Upper lobe of right lung (tissue), 1 donor: ENCODE data around the gene PLK5. TPM values are rescaled to one million over a fixed set of nuclear protein-coding genes. Genes with fewer than 3 reads are reported as not detected.

Source experiments
- ATAC-seq: fragments of 200-7000 bp; cut with Tn5 transposase; one replicate; pipeline ENCODE4 v1.9.1; 2020; ENCODE audit warnings: mild to moderate bottlenecking, moderate library complexity
- DNase-seq: peaks from one replicate; pipeline ENCODE4 v3.0.0-alpha.2; 2020
- H3K27ac ChIP-seq: fragments of 200-600 bp; one replicate; pipeline ENCODE4 v1.8.0; 2022
- H3K27me3 ChIP-seq: fragments of 200-600 bp; one replicate; pipeline ENCODE4 v1.8.0; 2022; ENCODE audit warnings: mild to moderate bottlenecking
- H3K36me3 ChIP-seq: fragments of 200-600 bp; one replicate; pipeline ENCODE4 v1.8.0; 2022
- H3K4me1 ChIP-seq: fragments of 200-600 bp; one replicate; pipeline ENCODE4 v1.8.0; 2022
- H3K4me3 ChIP-seq: fragments of 200-600 bp; one replicate; pipeline ENCODE4 v1.8.0; 2022; ENCODE audit warnings: mild to moderate bottlenecking
- H3K9me3 ChIP-seq: fragments of 200-600 bp; one replicate; pipeline ENCODE4 v1.8.0; 2022
- CTCF ChIP-seq: fragments of 200-600 bp; IDR thresholded peaks from one replicate; pipeline ENCODE4 v1.8.0; 2022; ENCODE audit warnings: antibody characterized with exemption
- intact Hi-C: fragments of 100-400 bp; cut with DNase I; formaldehyde crosslinking; loops from one replicate; pipeline ENCODE4 v1.11.0; 2022
- total RNA-seq: library from RNA; stranded (reverse); fragmentation: NEBNext Ultra II Directional; extraction: Animal tissue kit (Norgen Biotek cat#: 25700); gene quantifications from one replicate; pipeline ENCODE4 v1.2.1, GENCODE V29; 2021
- donor health status: DM: no; HTN: yes; CAD: no; lungs with severe emphysema.

Gene PLK5
- total RNA-seq, 1 donor from 2014 or later: not detected

GRCh38 chr19:1563251-1563650, 39.4 kb downstream of the PLK5 start:
- Histone ChIP-seq H3K27me3 (no peaks in the 10 kb centered on the region), H3K4me3 (no peak overlapping the region), H3K4me1 (no peaks in the 10 kb centered on the region), H3K36me3 (no peaks in the 10 kb centered on the region), H3K27ac (no peak overlapping the region), H3K9me3 (no peaks in the 10 kb centered on the region)
- ATAC-seq: no peak
- no peak for TF ChIP-seq CTCF
- DNase-seq: no peak
- intact Hi-C loops: no loop called here

- ATAC-seq (peak; percentile 83), DNase-seq (peak; percentile 82)
- Histone ChIP-seq H3K27me3 (no peaks in the 10 kb centered on the region), H3K4me1 (peaks cover 4% of the 10 kb centered on the region), H3K27ac (peak overlapping the region; percentile 78), H3K4me3 (peak overlapping the region; percentile 65), H3K36me3 (no peaks in the 10 kb centered on the region), H3K9me3 (no peaks in the 10 kb centered on the region)
- intact Hi-C loops: no loop called here
- TF ChIP-seq CTCF: no peak
Measured at GRCh38 chr19:1566392-1567115, 42.7 kb downstream of the PLK5 start.

GRCh38 chr19:1567116-1567847, 43.4 kb downstream of the PLK5 start:
- DNase-seq (peak; percentile 74), ATAC-seq (no peak)
- intact Hi-C loops: no loop called here

GRCh38 chr19:1567848-1568227, 44.0 kb downstream of the PLK5 start:
- Histone ChIP-seq H3K27ac (no peak overlapping the region), H3K36me3 (no peaks in the 10 kb centered on the region), H3K9me3 (no peaks in the 10 kb centered on the region), H3K4me1 (peaks cover 4% of the 10 kb centered on the region), H3K27me3 (no peaks in the 10 kb centered on the region), H3K4me3 (no peak overlapping the region)
- TF ChIP-seq CTCF: no peak
- no peak for ATAC-seq
- intact Hi-C loops: no loop called here
- DNase-seq: no peak

More at GRCh38 chr19:1567116-1567847, 43.4 kb downstream of the PLK5 start:
- H3K27ac ChIP-seq: peak overlapping the region; percentile 78
- H3K4me1 ChIP-seq: peaks cover 4% of the 10 kb centered on the region
- no peaks in the 10 kb centered on the region for H3K27me3 ChIP-seq
- no peak for TF ChIP-seq CTCF
- no peaks in the 10 kb centered on the region for H3K36me3 ChIP-seq
- H3K4me3 ChIP-seq: peak overlapping the region; percentile 65
- H3K9me3 ChIP-seq: no peaks in the 10 kb centered on the region

GRCh38 chr19:1568320-1569019, 44.6 kb downstream of the PLK5 start, which contains the start of gene MEX3D:
TSS of gene MEX3D (minus strand) at chr19:1568325. CDS start at chr19:1568058, 267 bp downstream.
- no peaks in the 10 kb centered on the region for H3K9me3 ChIP-seq
- TF ChIP-seq CTCF: no peak
- no peaks in the 10 kb centered on the region for H3K36me3 ChIP-seq
- intact Hi-C loops: no loop called here
- peak within 1 kb of the TSS; percentile 78 for H3K27ac ChIP-seq
- peak; percentile 89 for DNase-seq
- H3K27me3 ChIP-seq: no peaks in the 10 kb centered on the region
- peak; percentile 87 for ATAC-seq
- H3K4me1 ChIP-seq: peaks cover 4% of the 10 kb centered on the region
- H3K4me3 ChIP-seq: peak within 1 kb of the TSS; percentile 65
